KMS-11 (cell line): ENCODE data around the gene SMOC2.

Source experiments
- H2AFZ ChIP-seq: fragments of 200-600 bp; sonication (generic); 2 replicates; pipeline ENCODE4 v1.6.1; 2016; ENCODE audit warnings: antibody characterized with exemption, mixed run types, low read depth
- H3K27ac ChIP-seq: fragments of 200-600 bp; sonication (generic); 2 replicates; pipeline ENCODE4 v1.6.1; 2016; ENCODE audit warnings: mild to moderate bottlenecking, mixed run types
- H3K27me3 ChIP-seq: fragments of 200-600 bp; sonication (generic); 2 replicates; pipeline ENCODE4 v1.6.1; 2017; ENCODE audit warnings: mild to moderate bottlenecking, low read depth, mixed run types, moderate library complexity; ENCODE audit not compliant: insufficient read depth
- H3K36me3 ChIP-seq: fragments of 200-600 bp; sonication (generic); 2 replicates; pipeline ENCODE4 v1.6.1; 2017; ENCODE audit warnings: mild to moderate bottlenecking, mixed run types; ENCODE audit not compliant: insufficient read depth
- H3K4me1 ChIP-seq: fragments of 200-600 bp; sonication (generic); 2 replicates; pipeline ENCODE4 v1.6.1; 2016; ENCODE audit warnings: mild to moderate bottlenecking, low read depth, mixed run types; ENCODE audit not compliant: poor library complexity, severe bottlenecking
- H3K4me2 ChIP-seq: fragments of 200-600 bp; sonication (generic); 2 replicates; pipeline ENCODE4 v1.7.0; 2016; ENCODE audit warnings: mild to moderate bottlenecking, mixed run types
- H3K4me3 ChIP-seq: fragments of 200-600 bp; sonication (generic); IDR thresholded peaks from 2 replicates; pipeline ENCODE4 v1.6.1; 2017; ENCODE audit warnings: low read depth, low read length, mixed read lengths; ENCODE audit not compliant: insufficient read depth
- H3K79me2 ChIP-seq: fragments of 200-600 bp; sonication (generic); 2 replicates; pipeline ENCODE4 v1.6.1; 2016; ENCODE audit warnings: low read depth, mixed run types; ENCODE audit not compliant: insufficient read depth
- H3K9ac ChIP-seq: fragments of 200-600 bp; sonication (generic); 2 replicates; pipeline ENCODE4 v1.6.1; 2016; ENCODE audit warnings: mild to moderate bottlenecking, mixed run types
- H4K20me1 ChIP-seq: fragments of 200-600 bp; sonication (generic); 2 replicates; pipeline ENCODE4 v1.6.1; 2016; ENCODE audit warnings: mild to moderate bottlenecking, mixed run types; ENCODE audit not compliant: insufficient read depth
- CTCF ChIP-seq: fragments of 200-600 bp; sonication (generic); conservative IDR thresholded peaks from 2 replicates; pipeline ENCODE4 v1.6.1; 2017; ENCODE audit warnings: low read depth, mild to moderate bottlenecking, antibody characterized with exemption, low read length, moderate library complexity, mixed read lengths

SMOC2 gene

DNA sequence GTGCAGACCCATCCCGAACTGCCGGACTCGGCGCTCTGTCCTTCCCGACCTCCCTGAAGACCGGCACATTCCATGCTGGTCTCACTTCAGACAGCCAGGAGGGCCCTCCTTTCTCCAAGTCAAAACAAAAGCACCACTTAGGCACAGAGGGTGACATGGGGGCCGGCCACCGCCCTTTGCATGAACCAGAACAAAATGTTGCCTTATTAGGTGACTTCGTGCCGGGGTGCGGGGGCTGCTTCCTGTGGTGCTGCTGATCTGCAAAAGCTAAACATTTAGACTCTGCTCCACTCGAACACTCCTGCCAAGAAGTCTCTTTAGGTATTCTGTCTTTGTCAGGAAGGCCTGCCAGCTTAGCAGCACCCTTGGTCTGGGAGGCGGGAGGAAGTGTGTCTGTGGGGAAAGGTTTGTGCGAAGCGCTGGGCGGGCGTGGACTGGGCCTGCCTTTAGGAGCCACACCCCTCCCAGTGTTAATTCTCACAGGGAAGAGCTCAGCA is 133.8 kb downstream of the SMOC2 start:
- Histone ChIP-seq H4K20me1 (no peaks in the 10 kb centered on the region), H3K9ac (no peak overlapping the region), H3K4me2 (no peak overlapping the region), H3K79me2 (no peaks in the 10 kb centered on the region), H3K4me1 (no peaks in the 10 kb centered on the region), H3K27ac (no peak overlapping the region), H3K4me3 (no peak overlapping the region), H3K27me3 (no peaks in the 10 kb centered on the region), H3K36me3 (no peaks in the 10 kb centered on the region), H2AFZ (no peak overlapping the region)
- TF ChIP-seq CTCF = no peak

GRCh38 chr6:168575346-168576098 is 134.5 kb downstream of the SMOC2 start:
- Histone ChIP-seq H3K4me2 (no peak overlapping the region), H3K27ac (no peak overlapping the region), H3K4me1 (no peaks in the 10 kb centered on the region), H3K4me3 (no peak overlapping the region), H3K9ac (no peak overlapping the region), H3K27me3 (no peaks in the 10 kb centered on the region), H3K79me2 (no peaks in the 10 kb centered on the region), H4K20me1 (no peaks in the 10 kb centered on the region), H3K36me3 (no peaks in the 10 kb centered on the region), H2AFZ (no peak overlapping the region)
- TF ChIP-seq CTCF = no peak

DNA sequence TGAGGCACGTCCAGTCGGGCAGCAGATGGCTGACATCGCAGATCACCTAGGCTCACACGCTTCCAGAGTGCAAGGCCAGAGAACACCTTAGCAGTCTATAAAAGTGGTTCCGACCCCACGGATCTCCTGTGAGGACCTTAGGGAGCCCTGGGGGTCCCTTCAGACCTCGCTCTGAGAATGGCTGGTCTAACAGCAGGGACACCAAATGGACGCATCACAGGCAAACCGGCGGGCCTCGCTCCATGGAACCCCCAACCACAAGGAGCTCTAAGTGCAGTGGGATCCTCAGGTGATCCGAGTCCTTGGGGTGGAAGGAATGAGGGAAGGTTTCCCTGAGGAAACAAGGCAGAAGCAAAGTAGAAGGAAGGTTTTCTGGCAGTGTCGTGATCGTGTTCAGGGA is 135.4 kb downstream of the SMOC2 start:
- no peak for TF ChIP-seq CTCF
- Histone ChIP-seq H3K9ac (no peak overlapping the region), H2AFZ (no peak overlapping the region), H3K27ac (no peak overlapping the region), H3K4me1 (no peaks in the 10 kb centered on the region), H3K4me3 (no peak overlapping the region), H3K36me3 (no peaks in the 10 kb centered on the region), H3K27me3 (no peaks in the 10 kb centered on the region), H3K4me2 (no peak overlapping the region), H4K20me1 (no peaks in the 10 kb centered on the region), H3K79me2 (no peaks in the 10 kb centered on the region)

DNA sequence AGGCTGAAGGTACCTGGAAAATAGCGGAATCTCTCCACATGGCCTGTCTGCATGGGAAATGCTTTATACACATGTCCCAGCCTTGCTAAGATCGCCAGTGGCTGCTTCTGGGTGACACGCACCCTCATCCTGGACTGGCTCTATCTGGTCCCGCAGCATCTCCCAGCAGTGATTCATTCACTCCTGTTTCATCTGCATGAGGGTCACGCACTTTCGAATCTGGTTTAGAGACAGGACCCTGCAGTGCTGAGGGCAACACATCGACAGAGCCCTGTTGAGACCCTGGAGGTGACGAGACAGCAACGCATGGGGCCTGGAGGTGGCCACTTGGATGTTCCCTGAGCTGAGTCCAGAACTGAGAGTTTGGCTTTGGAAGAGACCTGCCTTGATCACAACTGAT is 136.5 kb downstream of the SMOC2 start:
- Histone ChIP-seq H3K9ac (no peak overlapping the region), H3K79me2 (no peaks in the 10 kb centered on the region), H4K20me1 (no peaks in the 10 kb centered on the region), H2AFZ (no peak overlapping the region), H3K4me3 (no peak overlapping the region), H3K4me1 (no peaks in the 10 kb centered on the region), H3K4me2 (no peak overlapping the region), H3K27ac (no peak overlapping the region), H3K27me3 (no peaks in the 10 kb centered on the region), H3K36me3 (no peaks in the 10 kb centered on the region)
- no peak for TF ChIP-seq CTCF
